Activated CD8-positive, alpha-beta T cell treated with anti-CD3 and anti-CD28 coated beads, Interleukin-2, amount 10 ng/mL, durations not matched to agents 7 days and 5 days (primary cell): ENCODE results near the gene CRISPLD2. TPM values are rescaled to one million over a fixed set of nuclear protein-coding genes. Genes with fewer than 3 reads are reported as not detected.

Source experiments
- ATAC-seq: fragments of 150-1000 bp; cut with Tn5 transposase; one replicate; pipeline ENCODE4 v1.10.0; 2021; ENCODE audit warnings: moderate library complexity
- CTCF ChIA-PET: fragments of 350-600 bp; sonication (Branson Sonifier 250); formaldehyde crosslinking; loops from one replicate; lab custom pipeline; 2021; ENCODE audit warnings: antibody characterized with exemption; lab: Charles Lee
- POLR2A ChIA-PET: fragments of 350-600 bp; sonication (Branson Sonifier 250); formaldehyde crosslinking; loops from one replicate; lab custom pipeline; 2021; ENCODE audit warnings: antibody characterized with exemption; lab: Charles Lee
- DNase-seq: peaks from one replicate; pipeline ENCODE4 v3.0.0-alpha.2; 2020
- H3K27ac Mint-ChIP-seq: one replicate; pipeline ENCODE4 v1.8.0; 2021; ENCODE audit warnings: mild to moderate bottlenecking, mixed read lengths
- H3K27me3 Mint-ChIP-seq: one replicate; pipeline ENCODE4 v1.8.0; 2021; ENCODE audit warnings: low read depth, mixed read lengths
- H3K36me3 Mint-ChIP-seq: one replicate; pipeline ENCODE4 v1.8.0; 2021; ENCODE audit warnings: low read depth, mixed read lengths
- H3K4me1 Mint-ChIP-seq: one replicate; pipeline ENCODE4 v1.8.0; 2021; ENCODE audit warnings: low read depth, mixed read lengths
- H3K4me3 Mint-ChIP-seq: one replicate; pipeline ENCODE4 v1.8.0; 2021; ENCODE audit warnings: mild to moderate bottlenecking, mixed read lengths
- H3K9me3 Mint-ChIP-seq: one replicate; pipeline ENCODE4 v1.8.0; 2022; ENCODE audit warnings: mixed read lengths; ENCODE audit not compliant: insufficient read depth
- total RNA-seq, 2 experiments: library from RNA; stranded (reverse); gene quantifications; one replicate each; pipeline ENCODE4 v1.2.3, GENCODE V29; 2021

CRISPLD2 gene
- total RNA-seq, 2 experiments from 2014 or later = not detected

- Mint-ChIP-seq H3K27ac (no peak overlapping the region), H3K9me3 (no peaks in the 10 kb centered on the region), H3K27me3 (peaks cover 20% of the 10 kb centered on the region), H3K4me1 (peaks cover 2% of the 10 kb centered on the region), H3K36me3 (no peaks in the 10 kb centered on the region), H3K4me3 (no peak overlapping the region)
- ATAC-seq = no peak
- CTCF ChIA-PET = no interaction called here
- DNase-seq = no peak
- POLR2A ChIA-PET = interaction anchor here (0.7 kb wide), 1 partner anchor 1201 kb away, joined by 3 read pairs; no protein-coding TSS in a partner anchor
Measured at GRCh38 chr16:84836967-84837366, 17.2 kb downstream of the CRISPLD2 start.

GRCh38 chr16:84838383-84838948 is 18.7 kb downstream of the CRISPLD2 start:
- CTCF ChIA-PET = no interaction called here
- DNase-seq (no peak), ATAC-seq (no peak)
- Mint-ChIP-seq H3K36me3 (no peaks in the 10 kb centered on the region), H3K4me3 (no peak overlapping the region), H3K27ac (no peak overlapping the region), H3K27me3 (peaks cover 27% of the 10 kb centered on the region), H3K4me1 (peaks cover 12% of the 10 kb centered on the region), H3K9me3 (no peaks in the 10 kb centered on the region)
- POLR2A ChIA-PET = no interaction called here

- H3K4me1 Mint-ChIP-seq = peaks cover 12% of the 10 kb centered on the region
Measured at GRCh38 chr16:84839054-84839453, 19.3 kb downstream of the CRISPLD2 start.

GRCh38 chr16:84839956-84840355 is 20.2 kb downstream of the CRISPLD2 start:
- POLR2A ChIA-PET = no interaction called here
- H3K4me1 Mint-ChIP-seq = peaks cover 12% of the 10 kb centered on the region

More at GRCh38 chr16:84839054-84839453, 19.3 kb downstream of the CRISPLD2 start:
- ChIA-PET POLR2A (no interaction called here), CTCF (no interaction called here)
- H3K4me3 Mint-ChIP-seq = no peak overlapping the region
- DNase-seq (no peak), ATAC-seq (no peak)
- H3K9me3 Mint-ChIP-seq = no peaks in the 10 kb centered on the region
- H3K27ac Mint-ChIP-seq = no peak overlapping the region
- no peaks in the 10 kb centered on the region for H3K36me3 Mint-ChIP-seq
- H3K27me3 Mint-ChIP-seq = peaks cover 28% of the 10 kb centered on the region

GRCh38 chr16:84840687-84841627 is 21.2 kb downstream of the CRISPLD2 start:
- DNase-seq (no peak), ATAC-seq (no peak)
- Mint-ChIP-seq H3K27ac (no peak overlapping the region), H3K4me3 (no peak overlapping the region), H3K36me3 (no peaks in the 10 kb centered on the region), H3K27me3 (peaks cover 28% of the 10 kb centered on the region), H3K9me3 (no peaks in the 10 kb centered on the region), H3K4me1 (peaks cover 12% of the 10 kb centered on the region)
- POLR2A ChIA-PET = no interaction called here
- CTCF ChIA-PET = no interaction called here

More at GRCh38 chr16:84839956-84840355, 20.2 kb downstream of the CRISPLD2 start:
- DNase-seq (no peak), ATAC-seq (no peak)
- H3K36me3 Mint-ChIP-seq = no peaks in the 10 kb centered on the region
- H3K4me3 Mint-ChIP-seq = no peak overlapping the region
- H3K27me3 Mint-ChIP-seq = peaks cover 28% of the 10 kb centered on the region
- H3K27ac Mint-ChIP-seq = no peak overlapping the region
- CTCF ChIA-PET = no interaction called here
- H3K9me3 Mint-ChIP-seq = no peaks in the 10 kb centered on the region

GRCh38 chr16:84841787-84842300 is 22.1 kb downstream of the CRISPLD2 start:
- CTCF ChIA-PET = no interaction called here
- Mint-ChIP-seq H3K27me3 (peaks cover 28% of the 10 kb centered on the region), H3K4me3 (no peak overlapping the region), H3K9me3 (no peaks in the 10 kb centered on the region), H3K27ac (no peak overlapping the region), H3K36me3 (no peaks in the 10 kb centered on the region), H3K4me1 (peaks cover 12% of the 10 kb centered on the region)
- ATAC-seq (no peak), DNase-seq (no peak)
- POLR2A ChIA-PET = no interaction called here

GRCh38 chr16:84842516-84843148 is 22.8 kb downstream of the CRISPLD2 start:
- CTCF ChIA-PET = interaction anchor here (0.9 kb wide), 1 partner anchor 128 kb away, joined by 3 read pairs; no protein-coding TSS in a partner anchor
- Mint-ChIP-seq H3K4me1 (peaks cover 12% of the 10 kb centered on the region), H3K27ac (no peak overlapping the region), H3K9me3 (no peaks in the 10 kb centered on the region), H3K4me3 (no peak overlapping the region), H3K27me3 (peaks cover 28% of the 10 kb centered on the region), H3K36me3 (no peaks in the 10 kb centered on the region)
- POLR2A ChIA-PET = no interaction called here
- no peak for DNase-seq
- ATAC-seq = no peak

- no peak overlapping the region for H3K27ac Mint-ChIP-seq
- ChIA-PET CTCF (interaction anchor here (0.9 kb wide), 1 partner anchor 128 kb away, joined by 3 read pairs; no protein-coding TSS in a partner anchor), POLR2A (no interaction called here)
- no peak overlapping the region for H3K4me3 Mint-ChIP-seq
- DNase-seq (peak; percentile 38), ATAC-seq (peak; percentile 57)
- H3K9me3 Mint-ChIP-seq = no peaks in the 10 kb centered on the region
- H3K4me1 Mint-ChIP-seq = peaks cover 12% of the 10 kb centered on the region
- no peaks in the 10 kb centered on the region for H3K36me3 Mint-ChIP-seq
- H3K27me3 Mint-ChIP-seq = peaks cover 28% of the 10 kb centered on the region
Measured at GRCh38 chr16:84843149-84844048, 23.6 kb downstream of the CRISPLD2 start.

GRCh38 chr16:84844049-84844350 is 24.2 kb downstream of the CRISPLD2 start:
- Mint-ChIP-seq H3K27ac (no peak overlapping the region), H3K36me3 (no peaks in the 10 kb centered on the region), H3K4me1 (peaks cover 12% of the 10 kb centered on the region), H3K27me3 (peaks cover 26% of the 10 kb centered on the region), H3K9me3 (no peaks in the 10 kb centered on the region), H3K4me3 (no peak overlapping the region)
- no peak for DNase-seq
- ATAC-seq = no peak
- POLR2A ChIA-PET = no interaction called here
- CTCF ChIA-PET = no interaction called here

- DNase-seq = no peak
- ChIA-PET POLR2A (no interaction called here), CTCF (no interaction called here)
- Mint-ChIP-seq H3K4me3 (no peak overlapping the region), H3K27me3 (peaks cover 26% of the 10 kb centered on the region), H3K9me3 (no peaks in the 10 kb centered on the region), H3K4me1 (peaks cover 12% of the 10 kb centered on the region), H3K36me3 (no peaks in the 10 kb centered on the region), H3K27ac (no peak overlapping the region)
- ATAC-seq = no peak
Measured at GRCh38 chr16:84844559-84845495, 25.0 kb downstream of the CRISPLD2 start.
